HCT116 (cell line): ENCODE results near the gene KRTAP4-8. TPM values are rescaled to one million over a fixed set of nuclear protein-coding genes. Genes with fewer than 3 reads are reported as not detected.

Experiments
- EGR1 ChIP-seq: IDR thresholded peaks from 2 replicates; pipeline ENCODE4 v1.6.1; 2012; ENCODE audit warnings: low read depth
- ELF1 ChIP-seq: IDR thresholded peaks from 2 replicates; pipeline ENCODE4 v1.6.1; 2012; ENCODE audit warnings: low read depth, borderline replicate concordance
- EZH2 ChIP-seq: fragments of 200-600 bp; sonication (generic); IDR thresholded peaks from 2 replicates; pipeline ENCODE4 v1.6.1; 2017; ENCODE audit warnings: antibody characterized with exemption, mixed run types
- POLR2A ChIP-seq: IDR thresholded peaks from 2 replicates; pipeline ENCODE4 v1.7.0; 2011; ENCODE audit warnings: borderline replicate concordance; ENCODE audit not compliant: insufficient read depth, insufficient read length; ENCODE audit errors: extremely low read depth
- SIN3A ChIP-seq: IDR thresholded peaks from 2 replicates; pipeline ENCODE4 v1.6.1; 2012; ENCODE audit warnings: low read depth
- SRF ChIP-seq: IDR thresholded peaks from 2 replicates; pipeline ENCODE4 v1.6.1; 2012; ENCODE audit warnings: low read depth
- TCF7L2 ChIP-seq: IDR thresholded peaks from 2 replicates; pipeline ENCODE4 v1.7.0; 2011; ENCODE audit warnings: borderline replicate concordance, inconsistent platforms; ENCODE audit not compliant: insufficient read depth, insufficient read length; ENCODE audit errors: extremely low read depth
- ZFX ChIP-seq: fragments of 450-650 bp; IDR thresholded peaks from 2 replicates; pipeline ENCODE4 v1.6.1; 2017
- total RNA-seq: library from RNA; stranded (reverse); gene quantifications from one replicate; pipeline ENCODE4 v1.2.1, GENCODE V29; 2021; ENCODE audit not compliant: unreplicated experiment
- TF ChIP-seq, protein P1 (sequence below): IDR thresholded peaks from 2 replicates; pipeline ENCODE4 v1.6.1; 2012; ENCODE audit warnings: low read depth
- TF ChIP-seq, protein P2 (sequence below), 3 experiments: fragments of 200-600 bp in 1 of 3; sonication (generic) in 1 of 3; IDR thresholded peaks in 2 of 3; conservative IDR thresholded peaks in 1 of 3; 2 replicates each; pipeline ENCODE4 v1.5.1; 2012 to 2017; ENCODE audit warnings: low read depth in 2 of 3, low read length in 2 of 3, antibody characterized with exemption in 1 of 3, borderline replicate concordance in 1 of 3, control low read depth in 1 of 3, mild to moderate bottlenecking in 1 of 3, mixed read lengths in 1 of 3, mixed run types in 1 of 3, moderate library complexity in 1 of 3; ENCODE audit not compliant: insufficient read depth in 1 of 3

Gene KRTAP4-8
- total RNA-seq, 1 experiment from 2014 or later: not detected

GRCh38 chr17:41060052-41060604 lies 37.8 kb downstream of the KRTAP4-8 start, which contains the start of gene KRTAP2-3 (continued):
- peak; percentile 43 for TF ChIP-seq TCF7L2
- no peak for TF ChIP-seq POLR2A
- no peak for TF ChIP-seq EGR1
- TF ChIP-seq, protein P1, sequence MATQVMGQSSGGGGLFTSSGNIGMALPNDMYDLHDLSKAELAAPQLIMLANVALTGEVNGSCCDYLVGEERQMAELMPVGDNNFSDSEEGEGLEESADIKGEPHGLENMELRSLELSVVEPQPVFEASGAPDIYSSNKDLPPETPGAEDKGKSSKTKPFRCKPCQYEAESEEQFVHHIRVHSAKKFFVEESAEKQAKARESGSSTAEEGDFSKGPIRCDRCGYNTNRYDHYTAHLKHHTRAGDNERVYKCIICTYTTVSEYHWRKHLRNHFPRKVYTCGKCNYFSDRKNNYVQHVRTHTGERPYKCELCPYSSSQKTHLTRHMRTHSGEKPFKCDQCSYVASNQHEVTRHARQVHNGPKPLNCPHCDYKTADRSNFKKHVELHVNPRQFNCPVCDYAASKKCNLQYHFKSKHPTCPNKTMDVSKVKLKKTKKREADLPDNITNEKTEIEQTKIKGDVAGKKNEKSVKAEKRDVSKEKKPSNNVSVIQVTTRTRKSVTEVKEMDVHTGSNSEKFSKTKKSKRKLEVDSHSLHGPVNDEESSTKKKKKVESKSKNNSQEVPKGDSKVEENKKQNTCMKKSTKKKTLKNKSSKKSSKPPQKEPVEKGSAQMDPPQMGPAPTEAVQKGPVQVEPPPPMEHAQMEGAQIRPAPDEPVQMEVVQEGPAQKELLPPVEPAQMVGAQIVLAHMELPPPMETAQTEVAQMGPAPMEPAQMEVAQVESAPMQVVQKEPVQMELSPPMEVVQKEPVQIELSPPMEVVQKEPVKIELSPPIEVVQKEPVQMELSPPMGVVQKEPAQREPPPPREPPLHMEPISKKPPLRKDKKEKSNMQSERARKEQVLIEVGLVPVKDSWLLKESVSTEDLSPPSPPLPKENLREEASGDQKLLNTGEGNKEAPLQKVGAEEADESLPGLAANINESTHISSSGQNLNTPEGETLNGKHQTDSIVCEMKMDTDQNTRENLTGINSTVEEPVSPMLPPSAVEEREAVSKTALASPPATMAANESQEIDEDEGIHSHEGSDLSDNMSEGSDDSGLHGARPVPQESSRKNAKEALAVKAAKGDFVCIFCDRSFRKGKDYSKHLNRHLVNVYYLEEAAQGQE: no peak
- TF ChIP-seq EZH2: no peak
- TF ChIP-seq, protein P2, sequence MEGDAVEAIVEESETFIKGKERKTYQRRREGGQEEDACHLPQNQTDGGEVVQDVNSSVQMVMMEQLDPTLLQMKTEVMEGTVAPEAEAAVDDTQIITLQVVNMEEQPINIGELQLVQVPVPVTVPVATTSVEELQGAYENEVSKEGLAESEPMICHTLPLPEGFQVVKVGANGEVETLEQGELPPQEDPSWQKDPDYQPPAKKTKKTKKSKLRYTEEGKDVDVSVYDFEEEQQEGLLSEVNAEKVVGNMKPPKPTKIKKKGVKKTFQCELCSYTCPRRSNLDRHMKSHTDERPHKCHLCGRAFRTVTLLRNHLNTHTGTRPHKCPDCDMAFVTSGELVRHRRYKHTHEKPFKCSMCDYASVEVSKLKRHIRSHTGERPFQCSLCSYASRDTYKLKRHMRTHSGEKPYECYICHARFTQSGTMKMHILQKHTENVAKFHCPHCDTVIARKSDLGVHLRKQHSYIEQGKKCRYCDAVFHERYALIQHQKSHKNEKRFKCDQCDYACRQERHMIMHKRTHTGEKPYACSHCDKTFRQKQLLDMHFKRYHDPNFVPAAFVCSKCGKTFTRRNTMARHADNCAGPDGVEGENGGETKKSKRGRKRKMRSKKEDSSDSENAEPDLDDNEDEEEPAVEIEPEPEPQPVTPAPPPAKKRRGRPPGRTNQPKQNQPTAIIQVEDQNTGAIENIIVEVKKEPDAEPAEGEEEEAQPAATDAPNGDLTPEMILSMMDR (IDR thresholded peaks at IDR 0.05 in 2 of 3, conservative IDR thresholded peaks at IDR 0.05 in 1 of 3; ENCODE audit: borderline replicate concordance in 1 of 3, insufficient read depth in 1 of 3, low read depth in 2 of 3, low read length in 2 of 3): no peak
- no peak for TF ChIP-seq ZFX
- no peak for TF ChIP-seq ELF1
- TF ChIP-seq SRF: 0 out of 2 replicates have a peak, but pooled peaks have one; percentile 58
- peak; percentile 49; the same call in 1 of the 2 replicates for TF ChIP-seq SIN3A
